ENCODE measurements around the gene TOP2B. TPM values are rescaled to one million over a fixed set of nuclear protein-coding genes. Genes with fewer than 3 reads are reported as not detected.

The TOP2B gene
- total and polyA plus RNA-seq, 9 of the 15 experiments (the other 6 are each of a cell fraction or from before 2014, with no cell fraction given) = 45.3 to 186 (median 134) TPM

- peak overlapping the region; percentile 93 for H2AFZ ChIP-seq (ENCODE audit: low read depth, low read length)
- H3K79me2 ChIP-seq (ENCODE audit: control insufficient read depth, insufficient read depth, low read length) = peaks cover 63% of the 10 kb centered on the region
- peak overlapping the region; percentile 67 to 99 for H3K9ac ChIP-seq (ENCODE audit: insufficient read depth in 1 of 2, low read depth in 2 of 2, low read length in 2 of 2)
- intact Hi-C loops (cut with micrococcal nuclease) (loop anchor here (2.0 kb wide), 1 partner anchor 119 kb away; the partner anchor contains the start of gene NGLY1), in situ Hi-C loops (cut with MboI) (no loop called here)
- no peaks in the 10 kb centered on the region for H3K27me3 ChIP-seq (ENCODE audit: control insufficient read depth in 2 of 2, insufficient read depth in 2 of 2, low read length in 2 of 2)
- under 1% methylated on average over 15 of the region's 15 CpGs for WGBS (ENCODE audit: insufficient coverage, low coverage, missing lambda C conversion rate)
- ATAC-seq = peak; percentile 25
- DNase-seq (ENCODE audit: extremely low read depth in 1 of 4, low spot score in 3 of 4) = peak; percentile 25 to 64 (median 40)
- H3K36me3 ChIP-seq (ENCODE audit: control insufficient read depth, insufficient read depth, low read length) = peaks cover 4% of the 10 kb centered on the region; the same call in 2 of the 3 replicates
- H3K9me1 ChIP-seq (ENCODE audit: control insufficient read depth, insufficient read depth, low read length) = no peaks in the 10 kb centered on the region
- TSS peak; percentile 40 for BruUV-seq (replicated peaks)
- CTCF ChIA-PET (ENCODE audit: low intra/inter-chr PET ratio) = interaction anchor here (1.5 kb wide), 1 partner anchor 16 kb away, joined by 3 read pairs; no protein-coding TSS in a partner anchor
- H3K4me3 ChIP-seq = peak overlapping the region; percentile 75
- peak overlapping the region; percentile 93 for H3K27ac ChIP-seq (ENCODE audit: extremely low read depth, low read depth, low read length)
- H3K9me3 ChIP-seq (replicated peaks; ENCODE audit: control insufficient read depth, insufficient read depth, low read depth, low read length) = no peaks in the 10 kb centered on the region
- H3K4me2 ChIP-seq (ENCODE audit: insufficient read depth, low read length) = peak overlapping the region; percentile 96
- H4K20me1 ChIP-seq (replicated peaks; ENCODE audit: control insufficient read depth, insufficient read depth, low read length) = peaks cover 25% of the 10 kb centered on the region; the same call in 1 of the 2 replicates
- H3K4me1 ChIP-seq (replicated peaks in 1 of 2; ENCODE audit: control insufficient read depth in 2 of 2, insufficient read depth in 2 of 2, low read length in 2 of 2) = peaks cover 9 to 20% of the 10 kb centered on the region in 2 experiments
- FAIRE-seq = peak; percentile 61
- POLR2A ChIA-PET = interaction anchor here (0.6 to 1.4 kb wide), 3 partner anchors 16 to 127 kb away, joined by 3 to 4 read pairs (median 4); partner anchors contain the start of gene OXSM
- TF ChIP-seq CHD2 (IDR thresholded peaks at IDR 0.05; ENCODE audit: low read depth, low read length) (no peak), EP300 (IDR thresholded peaks at IDR 0.05; ENCODE audit: low read length) (no peak), FOXK2 (conservative IDR thresholded peaks at IDR 0.05 in 1 of 2, IDR thresholded peaks at IDR 0.05 in 1 of 2; ENCODE audit: low read depth in 2 of 2) (0 out of 4 replicates have a peak, but pooled peaks have one; percentile 10 to 31), SMARCA4 (IDR thresholded peaks at IDR 0.05) (0 out of 2 replicates have a peak, but pooled peaks have one; percentile 21), GMEB1 (CRISPR knock-in tag; IDR thresholded peaks at IDR 0.05) (no peak), FOXM1 (IDR thresholded peaks at IDR 0.05; ENCODE audit: low read depth) (no peak), FOXM1 (CRISPR knock-in tag; IDR thresholded peaks at IDR 0.05; ENCODE audit: low read depth) (no peak), SMC3 (conservative IDR thresholded peaks at IDR 0.05; ENCODE audit: insufficient read depth, low read depth, low read length) (no peak), CSDE1 (IDR thresholded peaks at IDR 0.05) (no peak), FOXP4 (CRISPR knock-in tag; IDR thresholded peaks at IDR 0.05; ENCODE audit: borderline replicate concordance) (no peak), CEBPZ (IDR thresholded peaks at IDR 0.05; ENCODE audit: borderline replicate concordance, low read depth, low read length) (no peak), ZNF23 (CRISPR knock-in tag; IDR thresholded peaks at IDR 0.05) (no peak), ILK (tag; IDR thresholded peaks at IDR 0.05; ENCODE audit: borderline replicate concordance, low read depth) (no peak), YY1 (IDR thresholded peaks at IDR 0.05; ENCODE audit: borderline replicate concordance in 1 of 3, control insufficient read depth in 1 of 3, extremely low read depth in 1 of 3, insufficient read depth in 3 of 3, insufficient read length in 1 of 3, insufficient replicate concordance in 2 of 3, low read depth in 1 of 3, low read length in 2 of 3) (peak in 1 of 3 experiments; percentile 13)
Measured at GRCh38 chr3:25663347-25663868, 1.3 kb downstream of the TOP2B start.
